ENCODE results near the gene CEACAM21. TPM values are rescaled to one million over a fixed set of nuclear protein-coding genes. Genes with fewer than 3 reads are reported as not detected.

Gene CEACAM21
- total and polyA plus RNA-seq, 2 donors, result 4.8 to 11.0 TPM

GRCh38 chr19:41546961-41547360, 29.0 kb upstream of the CEACAM21 start:
- WGBS, result 89% methylated on average over 4 of the region's 4 CpGs
- H3K4me3 ChIP-seq (ENCODE audit: low read length in 2 of 2), result no peak overlapping the region
- DNase-seq (ENCODE audit: low read depth in 6 of 9, low spot score in 9 of 9), result no peak
- no peaks in the 10 kb centered on the region for H3K36me3 ChIP-seq (ENCODE audit: control insufficient read depth in 2 of 2, insufficient read depth in 2 of 2, low read length in 1 of 2)
- no peaks in the 10 kb centered on the region for H3K9me3 ChIP-seq (ENCODE audit: control insufficient read depth in 2 of 2, insufficient read depth in 1 of 2, low read length in 1 of 2)
- H3K27me3 ChIP-seq (ENCODE audit: control insufficient read depth in 2 of 2, insufficient read depth in 1 of 2, low read length in 1 of 2), result no peaks in the 10 kb centered on the region
- H3K4me1 ChIP-seq (ENCODE audit: control insufficient read depth in 2 of 2, insufficient read depth in 2 of 2, low read length in 2 of 2), result peaks cover 27 to 36% of the 10 kb centered on the region in 2 donors
- H3K27ac ChIP-seq (ENCODE audit: low read depth in 1 of 2, low read length in 1 of 2), result no peak overlapping the region

GRCh38 chr19:41547569-41547968, 28.4 kb upstream of the CEACAM21 start:
- WGBS, result 84% methylated on average over 2 of the region's 2 CpGs
- H3K4me1 ChIP-seq (ENCODE audit: control insufficient read depth in 2 of 2, insufficient read depth in 2 of 2, low read length in 2 of 2), result peaks cover 27 to 42% of the 10 kb centered on the region in 2 donors
- H3K4me3 ChIP-seq (ENCODE audit: low read length in 2 of 2), result no peak overlapping the region
- no peaks in the 10 kb centered on the region for H3K27me3 ChIP-seq (ENCODE audit: control insufficient read depth in 2 of 2, insufficient read depth in 1 of 2, low read length in 1 of 2)
- H3K36me3 ChIP-seq (ENCODE audit: control insufficient read depth in 2 of 2, insufficient read depth in 2 of 2, low read length in 1 of 2), result no peaks in the 10 kb centered on the region
- no peak for DNase-seq (ENCODE audit: low read depth in 6 of 9, low spot score in 9 of 9)
- no peak overlapping the region for H3K27ac ChIP-seq (ENCODE audit: low read depth in 1 of 2, low read length in 1 of 2)
- H3K9me3 ChIP-seq (ENCODE audit: control insufficient read depth in 2 of 2, insufficient read depth in 1 of 2, low read length in 1 of 2), result no peaks in the 10 kb centered on the region

GRCh38 chr19:41548047-41548446, 27.9 kb upstream of the CEACAM21 start:
- no peaks in the 10 kb centered on the region for H3K9me3 ChIP-seq (ENCODE audit: control insufficient read depth in 2 of 2, insufficient read depth in 1 of 2, low read length in 1 of 2)
- H3K4me1 ChIP-seq (ENCODE audit: control insufficient read depth in 2 of 2, insufficient read depth in 2 of 2, low read length in 2 of 2), result peaks cover 27 to 43% of the 10 kb centered on the region in 2 donors
- H3K27me3 ChIP-seq (ENCODE audit: control insufficient read depth in 2 of 2, insufficient read depth in 1 of 2, low read length in 1 of 2), result no peaks in the 10 kb centered on the region
- H3K36me3 ChIP-seq (ENCODE audit: control insufficient read depth in 2 of 2, insufficient read depth in 2 of 2, low read length in 1 of 2), result no peaks in the 10 kb centered on the region
- no peak overlapping the region for H3K4me3 ChIP-seq (ENCODE audit: low read length in 2 of 2)
- 80% methylated on average over 4 of the region's 4 CpGs for WGBS
- H3K27ac ChIP-seq (ENCODE audit: low read depth in 1 of 2, low read length in 1 of 2), result no peak overlapping the region
- no peak for DNase-seq (ENCODE audit: low read depth in 6 of 9, low spot score in 9 of 9)

GRCh38 chr19:41548954-41549688, 26.8 kb upstream of the CEACAM21 start:
- Histone ChIP-seq H3K27me3 (ENCODE audit: control insufficient read depth in 2 of 2, insufficient read depth in 1 of 2, low read length in 1 of 2) (no peaks in the 10 kb centered on the region), H3K27ac (ENCODE audit: low read depth in 1 of 2, low read length in 1 of 2) (peak overlapping the region; percentile 82 to 84), H3K36me3 (ENCODE audit: control insufficient read depth in 2 of 2, insufficient read depth in 2 of 2, low read length in 1 of 2) (no peaks in the 10 kb centered on the region), H3K4me3 (ENCODE audit: low read length in 2 of 2) (peak overlapping the region; percentile 38 to 57), H3K4me1 (ENCODE audit: control insufficient read depth in 2 of 2, insufficient read depth in 2 of 2, low read length in 2 of 2) (peaks cover 27 to 43% of the 10 kb centered on the region in 2 donors), H3K9me3 (ENCODE audit: control insufficient read depth in 2 of 2, insufficient read depth in 1 of 2, low read length in 1 of 2) (no peaks in the 10 kb centered on the region)
- peak in 3 of 9 donors; percentile 38 to 81 (median 52) for DNase-seq (ENCODE audit: low read depth in 6 of 9, low spot score in 9 of 9)
- WGBS, result 4% methylated on average over 9 of the region's 9 CpGs

GRCh38 chr19:41549884-41550283, 26.1 kb upstream of the CEACAM21 start:
- Histone ChIP-seq H3K27me3 (ENCODE audit: control insufficient read depth in 2 of 2, insufficient read depth in 1 of 2, low read length in 1 of 2) (no peaks in the 10 kb centered on the region), H3K27ac (ENCODE audit: low read depth in 1 of 2, low read length in 1 of 2) (peak overlapping the region in 1 of 2 donors; percentile 82), H3K4me1 (ENCODE audit: control insufficient read depth in 2 of 2, insufficient read depth in 2 of 2, low read length in 2 of 2) (peaks cover 28 to 43% of the 10 kb centered on the region in 2 donors), H3K4me3 (ENCODE audit: low read length in 2 of 2) (peak overlapping the region; percentile 38 to 57), H3K9me3 (ENCODE audit: control insufficient read depth in 2 of 2, insufficient read depth in 1 of 2, low read length in 1 of 2) (no peaks in the 10 kb centered on the region), H3K36me3 (ENCODE audit: control insufficient read depth in 2 of 2, insufficient read depth in 2 of 2, low read length in 1 of 2) (no peaks in the 10 kb centered on the region)
- no peak for DNase-seq (ENCODE audit: low read depth in 6 of 9, low spot score in 9 of 9)
- 17% methylated on average over 5 of the region's 5 CpGs for WGBS

GRCh38 chr19:41551212-41551610, 24.8 kb upstream of the CEACAM21 start:
- peak overlapping the region; percentile 3 to 57 for H3K4me3 ChIP-seq (ENCODE audit: low read length in 2 of 2)
- H3K4me1 ChIP-seq (ENCODE audit: control insufficient read depth in 2 of 2, insufficient read depth in 2 of 2, low read length in 2 of 2), result peaks cover 28 to 41% of the 10 kb centered on the region in 2 donors
- 62% methylated on average over 9 of the region's 9 CpGs for WGBS
- H3K9me3 ChIP-seq (ENCODE audit: control insufficient read depth in 2 of 2, insufficient read depth in 1 of 2, low read length in 1 of 2), result no peaks in the 10 kb centered on the region
- no peak for DNase-seq (ENCODE audit: low read depth in 6 of 9, low spot score in 9 of 9)
- no peaks in the 10 kb centered on the region for H3K27me3 ChIP-seq (ENCODE audit: control insufficient read depth in 2 of 2, insufficient read depth in 1 of 2, low read length in 1 of 2)
- H3K36me3 ChIP-seq (ENCODE audit: control insufficient read depth in 2 of 2, insufficient read depth in 2 of 2, low read length in 1 of 2), result no peaks in the 10 kb centered on the region
- H3K27ac ChIP-seq (ENCODE audit: low read depth in 1 of 2, low read length in 1 of 2), result peak overlapping the region; percentile 74 to 85

- no peaks in the 10 kb centered on the region for H3K9me3 ChIP-seq (ENCODE audit: control insufficient read depth in 2 of 2, insufficient read depth in 1 of 2, low read length in 1 of 2)
- no peaks in the 10 kb centered on the region for H3K27me3 ChIP-seq (ENCODE audit: control insufficient read depth in 2 of 2, insufficient read depth in 1 of 2, low read length in 1 of 2)
- H3K4me1 ChIP-seq (ENCODE audit: control insufficient read depth in 2 of 2, insufficient read depth in 2 of 2, low read length in 2 of 2), result peaks cover 23 to 36% of the 10 kb centered on the region in 2 donors
- 12% methylated on average over 6 of the region's 6 CpGs for WGBS
- DNase-seq (ENCODE audit: low read depth in 6 of 9, low spot score in 9 of 9), result no peak
- peak overlapping the region; percentile 3 to 57 for H3K4me3 ChIP-seq (ENCODE audit: low read length in 2 of 2)
- no peaks in the 10 kb centered on the region for H3K36me3 ChIP-seq (ENCODE audit: control insufficient read depth in 2 of 2, insufficient read depth in 2 of 2, low read length in 1 of 2)
- peak overlapping the region; percentile 74 to 85 for H3K27ac ChIP-seq (ENCODE audit: low read depth in 1 of 2, low read length in 1 of 2)
Observed at GRCh38 chr19:41551711-41552110, 24.3 kb upstream of the CEACAM21 start.

DNA sequence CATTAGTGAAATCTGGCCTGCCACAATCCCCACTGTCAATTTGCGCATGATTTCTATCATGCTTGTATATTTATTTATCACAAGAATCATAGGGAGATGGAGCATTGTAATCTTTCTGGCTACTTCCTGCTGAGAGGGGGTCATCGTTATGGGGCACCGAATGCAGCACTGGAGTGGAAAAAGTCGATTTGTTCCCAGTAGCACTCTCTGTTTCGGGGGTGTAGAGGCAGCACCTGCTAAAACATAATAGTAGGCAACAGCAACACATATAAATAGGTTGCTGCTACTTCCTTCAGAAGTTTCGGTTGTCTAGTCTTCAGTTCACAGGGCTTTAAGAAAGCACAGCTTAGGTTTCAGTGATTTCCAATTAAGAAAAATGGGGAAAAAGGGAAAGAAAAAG, 23.4 kb upstream of the CEACAM21 start:
- DNase-seq (ENCODE audit: low read depth in 6 of 9, low spot score in 9 of 9), result no peak
- no peaks in the 10 kb centered on the region for H3K27me3 ChIP-seq (ENCODE audit: control insufficient read depth in 2 of 2, insufficient read depth in 1 of 2, low read length in 1 of 2)
- 31% methylated on average over 6 of the region's 6 CpGs for WGBS
- peak overlapping the region; percentile 74 to 85 for H3K27ac ChIP-seq (ENCODE audit: low read depth in 1 of 2, low read length in 1 of 2)
- H3K9me3 ChIP-seq (ENCODE audit: control insufficient read depth in 2 of 2, insufficient read depth in 1 of 2, low read length in 1 of 2), result no peaks in the 10 kb centered on the region
- peak overlapping the region in 1 of 2 donors; percentile 57 for H3K4me3 ChIP-seq (ENCODE audit: low read length in 2 of 2)
- no peaks in the 10 kb centered on the region for H3K36me3 ChIP-seq (ENCODE audit: control insufficient read depth in 2 of 2, insufficient read depth in 2 of 2, low read length in 1 of 2)
- H3K4me1 ChIP-seq (ENCODE audit: control insufficient read depth in 2 of 2, insufficient read depth in 2 of 2, low read length in 2 of 2), result peaks cover 23 to 31% of the 10 kb centered on the region in 2 donors

DNA sequence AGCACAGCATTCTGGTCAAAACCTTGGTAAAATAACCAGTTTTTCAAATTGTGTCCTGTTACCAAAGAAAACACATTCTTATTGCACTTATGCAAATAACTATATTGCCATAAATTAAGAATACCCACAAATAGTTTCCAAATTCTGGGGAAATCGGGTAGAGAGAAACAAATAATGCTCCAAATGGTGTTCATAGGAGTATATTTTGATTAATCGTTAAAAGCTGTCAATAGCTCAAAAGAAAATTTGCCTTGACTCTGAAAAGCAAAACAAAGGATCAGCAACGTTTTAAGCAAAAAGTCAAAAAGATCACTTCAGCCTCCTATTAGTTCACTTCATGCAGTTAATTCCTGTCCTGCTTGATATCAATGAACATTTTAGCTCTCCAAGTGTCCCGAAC, 22.2 kb upstream of the CEACAM21 start:
- DNase-seq (ENCODE audit: low read depth in 6 of 9, low spot score in 9 of 9), result no peak
- WGBS, result 95% methylated on average over 4 of the region's 4 CpGs
- peaks cover 21 to 22% of the 10 kb centered on the region in 2 donors for H3K4me1 ChIP-seq (ENCODE audit: control insufficient read depth in 2 of 2, insufficient read depth in 2 of 2, low read length in 2 of 2)
- no peaks in the 10 kb centered on the region for H3K9me3 ChIP-seq (ENCODE audit: control insufficient read depth in 2 of 2, insufficient read depth in 1 of 2, low read length in 1 of 2)
- H3K27ac ChIP-seq (ENCODE audit: low read depth in 1 of 2, low read length in 1 of 2), result peak overlapping the region; percentile 52 to 58
- H3K4me3 ChIP-seq (ENCODE audit: low read length in 2 of 2), result no peak overlapping the region
- no peaks in the 10 kb centered on the region for H3K36me3 ChIP-seq (ENCODE audit: control insufficient read depth in 2 of 2, insufficient read depth in 2 of 2, low read length in 1 of 2)
- H3K27me3 ChIP-seq (ENCODE audit: control insufficient read depth in 2 of 2, insufficient read depth in 1 of 2, low read length in 1 of 2), result no peaks in the 10 kb centered on the region

Measured in thymus (tissue), 11 donors.